Ovary (tissue), 9 donors: ENCODE data around the gene SENP8. TPM values are rescaled to one million over a fixed set of nuclear protein-coding genes. Genes with fewer than 3 reads are reported as not detected.

ENCODE experiments used
- DNase-seq, 5 donors: peaks; one replicate each; pipeline ENCODE4 v3.0.0-alpha.2; 2019 to 2020
- H3K27ac ChIP-seq, 2 donors: fragments of 200-600 bp; one replicate each; pipeline versions ENCODE4 v1.5.1 to v1.8.0; 2019 to 2022
- H3K27me3 ChIP-seq: fragments of 200-600 bp; one replicate; pipeline ENCODE4 v1.8.0; 2022
- H3K36me3 ChIP-seq: fragments of 200-600 bp; sonication (generic); one replicate; pipeline ENCODE4 v1.5.1; 2019
- H3K4me1 ChIP-seq: one replicate; pipeline ENCODE4 v1.8.1; 2013; ENCODE audit warnings: mild to moderate bottlenecking, moderate library complexity; ENCODE audit not compliant: insufficient read depth
- H3K4me3 ChIP-seq: fragments of 200-600 bp; sonication (generic); one replicate; pipeline ENCODE4 v1.5.1; 2017
- H3K9me3 ChIP-seq, 2 donors: fragments of 200-600 bp in 1 of 2; sonication (generic) in 1 of 2; one replicate each; pipeline versions ENCODE4 v1.5.1 to v1.8.1; 2013 to 2019; ENCODE audit warnings: mild to moderate bottlenecking in 1 of 2, moderate library complexity in 1 of 2
- EP300 ChIP-seq: sonication (generic); formaldehyde crosslinking; IDR thresholded peaks from one replicate; pipeline ENCODE4 v1.6.1; 2017; ENCODE audit warnings: antibody characterized with exemption
- POLR2A ChIP-seq: fragments of 450-650 bp; IDR thresholded peaks from one replicate; pipeline ENCODE4 v1.6.1; 2017; ENCODE audit warnings: antibody characterized with exemption, mild to moderate bottlenecking, moderate library complexity
- WGBS, 3 donors: extraction: QIAGEN DNeasy Blood & Tissue Kit in 1 of 3; methylation state at CpG; one replicate each; pipeline versions ENCODE4 v1.1.5 to v1.1.7; 2013 to 2017; 5-methylcytosine and 5-hydroxymethylcytosine counted together
- intact Hi-C, 4 donors: fragments of 100-400 bp; cut with DNase I; formaldehyde crosslinking; loops; one replicate each; pipeline versions ENCODE4 v1.11.0 to v1.15.1; 2022 to 2023
- polyA plus RNA-seq, 2 donors: library from polyadenylated mRNA; stranded (reverse); fragments of 200-250 nt in 1 of 2; fragments of 350-450 nt in 1 of 2; fragmentation: Illumina TruSeq in 1 of 2; extraction: RNeasy Lipid Tissue Mini Kit (QIAGEN cat#74804) in 1 of 2; gene quantifications; one replicate each; pipeline ENCODE4 v1.2.3, GENCODE V29; 2013 to 2014
- total RNA-seq, 7 donors: library from RNA; depleted of rRNA in 2 of 7; stranded (reverse); fragments of >200 nt in 2 of 7; fragmentation: NEBNext Ultra II Directional in 3 of 7; extraction: Animal tissue kit (Norgen Biotek cat#: 25700) in 3 of 7; gene quantifications; one replicate each; pipeline versions ENCODE4 v1.1.0 to v1.2.4, GENCODE V29; 2016 to 2023
- TF ChIP-seq, protein P1 (sequence below), 3 donors: fragments of 450-650 bp in 2 of 3; fragments of 200-600 bp in 1 of 3; IDR thresholded peaks; one replicate each; pipeline versions ENCODE4 v1.5.1 to v1.8.0; 2016 to 2022; ENCODE audit warnings: antibody characterized with exemption in 3 of 3, mild to moderate bottlenecking in 1 of 3
- donor health status: DM: no; HTN: no; CAD: no; lungs with moderate emphysema.
- donor health status: DM: no; HTN: no; CAD: no.
- donor health status: Bipolar disorder and iron deficiency.
- donor health status: DM: yes; HTN: yes; CAD: no.
- donor health status: DM: no; HTN: no; CAD: no.
- donor health status: DM: yes; HTN: yes; CAD: no.

SENP8 gene
- total and polyA plus RNA-seq, 9 donors: 0.72 to 5.4 (median 3.2) TPM

DNA sequence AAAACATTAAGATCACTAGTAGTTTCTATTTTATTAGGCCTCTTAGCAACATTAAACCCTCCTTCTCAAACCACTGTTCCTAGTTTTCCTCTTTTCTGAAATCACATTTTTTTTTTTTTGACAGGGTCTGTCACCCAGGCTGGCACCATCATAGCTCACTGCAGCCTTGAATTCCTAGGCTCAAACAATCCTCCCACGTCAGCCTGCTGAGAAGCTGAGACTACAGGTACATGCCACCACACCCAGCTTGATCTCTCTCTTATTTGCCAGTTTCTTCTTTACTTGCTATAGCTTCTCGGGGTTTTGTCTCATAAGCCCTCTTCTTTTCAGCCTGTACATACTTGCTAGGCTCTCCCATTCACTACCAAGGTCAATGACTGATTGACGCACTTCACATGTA lies 28.0 kb downstream of the SENP8 start:
- intact Hi-C loops: no loop called here
- Histone ChIP-seq H3K27me3 (no peaks in the 10 kb centered on the region), H3K4me1 (no peaks in the 10 kb centered on the region), H3K36me3 (no peaks in the 10 kb centered on the region), H3K4me3 (no peak overlapping the region), H3K9me3 (no peaks in the 10 kb centered on the region), H3K27ac (no peak overlapping the region)
- WGBS, 3 donors: 62 to 95% (median 95%) methylated on average over 3 of the region's 3 CpGs
- TF ChIP-seq POLR2A: no peak
- no peak for DNase-seq

DNA sequence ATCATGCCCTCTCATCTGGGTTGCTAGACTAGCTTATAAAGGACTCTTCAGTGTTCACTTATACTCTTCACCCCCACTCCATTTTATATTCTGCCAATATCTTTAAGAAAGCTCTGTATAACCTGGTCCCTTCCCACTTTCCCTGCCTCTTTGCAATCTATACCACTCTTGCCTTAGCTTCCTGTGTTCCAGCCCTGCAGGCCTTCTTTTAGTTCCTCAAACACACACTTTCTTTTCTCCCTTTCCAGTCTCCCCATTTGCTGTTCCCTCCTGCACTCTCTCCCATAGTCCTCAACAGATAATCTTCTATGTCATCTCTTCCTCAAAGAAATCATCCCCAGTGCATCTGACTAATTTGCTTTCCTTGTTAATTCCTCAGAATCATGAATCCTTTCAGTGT lies 28.7 kb downstream of the SENP8 start:
- no peak overlapping the region for H3K27ac ChIP-seq
- intact Hi-C loops: no loop called here

DNA sequence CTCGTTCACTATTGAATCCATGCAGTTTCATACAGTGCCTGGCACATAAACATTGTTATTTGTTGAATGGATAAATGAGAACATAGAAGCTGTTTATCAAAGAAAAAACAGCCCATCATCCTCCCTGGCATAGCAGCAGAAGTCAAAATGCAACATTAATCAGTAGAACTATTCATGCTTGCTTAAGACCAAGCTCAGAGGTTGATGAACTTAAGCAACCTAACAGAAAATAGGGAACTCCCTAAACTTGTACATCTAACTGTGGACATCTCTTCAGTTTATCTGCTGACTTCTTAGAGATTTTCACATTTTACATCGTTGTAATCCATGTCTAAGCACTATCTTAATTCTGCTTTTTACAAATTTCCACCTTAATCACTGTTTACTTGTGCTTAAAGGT lies 29.2 kb downstream of the SENP8 start:
- Histone ChIP-seq H3K36me3 (no peaks in the 10 kb centered on the region), H3K27me3 (no peaks in the 10 kb centered on the region), H3K9me3 (no peaks in the 10 kb centered on the region), H3K4me3 (no peak overlapping the region), H3K4me1 (no peaks in the 10 kb centered on the region), H3K27ac (no peak overlapping the region)
- WGBS, 3 donors: 51 to 66% (median 59%) methylated on average over 2 of the region's 2 CpGs
- no peak for DNase-seq
- intact Hi-C loops: no loop called here
- TF ChIP-seq EP300 (no peak), POLR2A (no peak)
- TF ChIP-seq, protein P1, sequence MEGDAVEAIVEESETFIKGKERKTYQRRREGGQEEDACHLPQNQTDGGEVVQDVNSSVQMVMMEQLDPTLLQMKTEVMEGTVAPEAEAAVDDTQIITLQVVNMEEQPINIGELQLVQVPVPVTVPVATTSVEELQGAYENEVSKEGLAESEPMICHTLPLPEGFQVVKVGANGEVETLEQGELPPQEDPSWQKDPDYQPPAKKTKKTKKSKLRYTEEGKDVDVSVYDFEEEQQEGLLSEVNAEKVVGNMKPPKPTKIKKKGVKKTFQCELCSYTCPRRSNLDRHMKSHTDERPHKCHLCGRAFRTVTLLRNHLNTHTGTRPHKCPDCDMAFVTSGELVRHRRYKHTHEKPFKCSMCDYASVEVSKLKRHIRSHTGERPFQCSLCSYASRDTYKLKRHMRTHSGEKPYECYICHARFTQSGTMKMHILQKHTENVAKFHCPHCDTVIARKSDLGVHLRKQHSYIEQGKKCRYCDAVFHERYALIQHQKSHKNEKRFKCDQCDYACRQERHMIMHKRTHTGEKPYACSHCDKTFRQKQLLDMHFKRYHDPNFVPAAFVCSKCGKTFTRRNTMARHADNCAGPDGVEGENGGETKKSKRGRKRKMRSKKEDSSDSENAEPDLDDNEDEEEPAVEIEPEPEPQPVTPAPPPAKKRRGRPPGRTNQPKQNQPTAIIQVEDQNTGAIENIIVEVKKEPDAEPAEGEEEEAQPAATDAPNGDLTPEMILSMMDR (IDR thresholded peaks at IDR 0.05): no peak

More for the DNA sequence above, 28.7 kb downstream of the SENP8 start:
- no peak for DNase-seq
- H3K4me1 ChIP-seq: no peaks in the 10 kb centered on the region
- no peaks in the 10 kb centered on the region for H3K36me3 ChIP-seq
- TF ChIP-seq, protein P1 (IDR thresholded peaks at IDR 0.05): no peak
- TF ChIP-seq POLR2A: no peak
- no peak for TF ChIP-seq EP300
- H3K9me3 ChIP-seq: no peaks in the 10 kb centered on the region
- H3K4me3 ChIP-seq: no peak overlapping the region
- H3K27me3 ChIP-seq: no peaks in the 10 kb centered on the region

DNA sequence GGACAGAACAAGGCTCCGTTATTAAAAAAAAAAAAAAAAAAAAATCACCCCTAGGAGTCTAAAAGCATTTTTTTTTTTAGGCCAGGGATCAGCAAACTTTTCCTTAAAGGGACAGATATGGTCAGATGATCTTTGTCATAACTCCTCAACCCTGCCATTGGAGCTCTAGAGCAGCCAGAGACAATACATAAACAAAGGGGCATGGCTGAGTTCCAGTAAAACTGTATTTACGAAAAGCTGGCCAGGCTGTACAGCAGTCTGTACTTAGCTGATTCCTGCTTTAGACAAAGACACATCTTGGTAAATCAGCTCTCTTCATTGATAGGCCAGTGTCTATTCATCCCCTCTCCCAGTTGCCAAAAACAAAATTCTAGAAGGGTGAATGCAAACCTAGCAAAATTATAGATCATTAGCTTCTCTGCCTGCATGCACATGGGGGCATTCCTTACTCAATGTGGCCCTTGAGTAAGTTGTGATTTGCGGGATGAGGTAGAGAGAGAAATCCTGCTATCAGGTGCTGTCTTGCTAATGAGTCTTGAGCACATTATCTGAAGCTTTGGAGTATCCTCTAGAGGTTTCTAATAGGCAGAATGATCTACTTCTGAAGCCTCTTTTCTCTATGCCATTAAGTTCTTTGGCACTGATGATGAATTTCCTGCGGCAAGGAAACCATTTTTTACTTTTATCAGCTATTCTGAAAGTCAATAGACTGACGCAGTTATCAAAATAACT lies 35.2 kb downstream of the SENP8 start:
- 65 to 77% (median 77%) methylated on average over 5 of the region's 5 CpGs for WGBS, 3 donors
- no peak overlapping the region for H3K27ac ChIP-seq
- intact Hi-C loops: no loop called here

DNA sequence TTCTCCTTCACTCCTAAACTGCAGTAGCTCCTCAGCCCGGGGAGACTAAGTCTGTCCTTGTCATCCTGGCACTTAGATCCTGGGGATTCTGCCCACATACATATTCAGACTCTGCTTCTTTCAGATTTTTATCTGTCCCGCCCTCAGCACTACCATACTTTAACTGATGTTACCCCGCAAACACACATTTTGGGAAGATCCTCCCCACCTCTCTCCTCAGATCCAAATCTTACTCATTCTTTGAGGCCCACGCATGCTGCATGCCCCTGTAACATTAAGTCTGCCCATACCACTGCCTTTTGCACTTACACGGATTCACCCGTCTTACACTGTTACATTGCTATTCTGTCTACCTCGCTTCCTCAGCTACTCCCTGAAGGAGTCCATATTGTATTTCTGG lies 36.1 kb downstream of the SENP8 start:
- WGBS, 3 donors: 81 to 97% (median 97%) methylated on average over 7 of the region's 7 CpGs
- intact Hi-C loops: loop anchor here in 1 of 4 donors (2.0 kb wide), 1 partner anchor 410 kb away; no protein-coding TSS in a partner anchor
- no peak overlapping the region for H3K27ac ChIP-seq
- no peaks in the 10 kb centered on the region for H3K9me3 ChIP-seq
- H3K4me1 ChIP-seq: peaks cover 4% of the 10 kb centered on the region
- no peak for DNase-seq
- no peaks in the 10 kb centered on the region for H3K36me3 ChIP-seq
- no peaks in the 10 kb centered on the region for H3K27me3 ChIP-seq
- TF ChIP-seq POLR2A (no peak), EP300 (no peak)
- TF ChIP-seq, protein P1 (IDR thresholded peaks at IDR 0.05): no peak
- H3K4me3 ChIP-seq: no peak overlapping the region

More for the DNA sequence above, 35.2 kb downstream of the SENP8 start:
- DNase-seq: no peak
- TF ChIP-seq POLR2A (no peak), EP300 (no peak)
- TF ChIP-seq, protein P1 (IDR thresholded peaks at IDR 0.05): no peak
- H3K36me3 ChIP-seq: no peaks in the 10 kb centered on the region
- peaks cover 4% of the 10 kb centered on the region for H3K4me1 ChIP-seq
- no peaks in the 10 kb centered on the region for H3K27me3 ChIP-seq
- H3K9me3 ChIP-seq: no peaks in the 10 kb centered on the region
- no peak overlapping the region for H3K4me3 ChIP-seq
